ENCODE data around the gene HDAC4. TPM values are rescaled to one million over a fixed set of nuclear protein-coding genes. Genes with fewer than 3 reads are reported as not detected.

Gene HDAC4
- total RNA-seq, 1 experiment from 2014 or later, result 10.9 TPM

- DNase-seq (ENCODE audit: low spot score), result no peak
Observed at GRCh38 chr2:239349453-239350135, 51.2 kb downstream of the HDAC4 start.

- DNase-seq (ENCODE audit: low spot score), result no peak
Observed at GRCh38 chr2:239348563-239349452, 52.0 kb downstream of the HDAC4 start.

GRCh38 chr2:239346676-239347075, 54.1 kb downstream of the HDAC4 start:
- DNase-seq (ENCODE audit: low spot score), result no peak

GRCh38 chr2:239345251-239345650, 55.6 kb downstream of the HDAC4 start:
- no peak for DNase-seq (ENCODE audit: low spot score)

- DNase-seq (ENCODE audit: low spot score), result no peak
Observed at GRCh38 chr2:239344857-239345216, 56.0 kb downstream of the HDAC4 start.

- no peak for DNase-seq (ENCODE audit: low spot score)
Observed at GRCh38 chr2:239343946-239344856, 56.6 kb downstream of the HDAC4 start.

GRCh38 chr2:239343460-239343859, 57.4 kb downstream of the HDAC4 start:
- DNase-seq (ENCODE audit: low spot score), result no peak

- DNase-seq (ENCODE audit: low spot score), result no peak
Observed at GRCh38 chr2:239341840-239342239, 59.0 kb downstream of the HDAC4 start.

- no peak for DNase-seq (ENCODE audit: low spot score)
Observed at GRCh38 chr2:239341146-239341732, 59.6 kb downstream of the HDAC4 start.

- no peak for DNase-seq (ENCODE audit: low spot score)
Observed at GRCh38 chr2:239339726-239340601, 60.9 kb downstream of the HDAC4 start.

GRCh38 chr2:239339241-239339640, 61.6 kb downstream of the HDAC4 start:
- DNase-seq (ENCODE audit: low spot score), result no peak

- DNase-seq (ENCODE audit: low spot score), result no peak
Observed at GRCh38 chr2:239337877-239338484, 62.8 kb downstream of the HDAC4 start.

- no peak for DNase-seq (ENCODE audit: low spot score)
Observed at GRCh38 chr2:239337122-239337876, 63.5 kb downstream of the HDAC4 start.

GRCh38 chr2:239331560-239331959, 69.3 kb downstream of the HDAC4 start:
- DNase-seq (ENCODE audit: low spot score), result no peak

GRCh38 chr2:239330836-239331235, 70.0 kb downstream of the HDAC4 start:
- no peak for DNase-seq (ENCODE audit: low spot score)

GRCh38 chr2:239329972-239330572, 70.7 kb downstream of the HDAC4 start:
- DNase-seq (ENCODE audit: low spot score), result no peak

- no peak for DNase-seq (ENCODE audit: low spot score)
Observed at GRCh38 chr2:239329284-239329971, 71.4 kb downstream of the HDAC4 start.

Data from A172 (cell line).